B cell (primary cell): Measurements from ENCODE around the gene RPL35. TPM values are rescaled to one million over a fixed set of nuclear protein-coding genes. Genes with fewer than 3 reads are reported as not detected.
A peak's percentile ranks its signal among the peaks of the same experiment; 100 is the strongest.

Experiments
- ATAC-seq: fragments of 200-7000 bp; cut with Tn5 transposase; one replicate; pipeline ENCODE4 v1.10.0; 2021; ENCODE audit warnings: low read depth, mild to moderate bottlenecking, moderate number of reproducible peaks, moderate library complexity
- CTCF ChIA-PET: fragments of 350-600 bp; sonication (Branson Sonifier 250); formaldehyde crosslinking; loops from one replicate; lab custom pipeline; 2021; ENCODE audit warnings: antibody characterized with exemption, inconsistent platforms; lab: Charles Lee
- POLR2A ChIA-PET: fragments of 350-600 bp; sonication (Branson Sonifier 250); formaldehyde crosslinking; loops from one replicate; lab custom pipeline; 2021; ENCODE audit warnings: antibody characterized with exemption; lab: Charles Lee
- DNase-seq: peaks from one replicate; pipeline ENCODE4 v3.0.0; 2013
- H2AFZ ChIP-seq: 2 replicates; pipeline ENCODE4 v1.6.1; 2012; ENCODE audit warnings: mild to moderate bottlenecking, low read depth, low read length; ENCODE audit not compliant: insufficient read depth, poor library complexity, severe bottlenecking
- H3K27ac ChIP-seq, 2 donors: 1 replicate in 1 of 2; 2 replicates in 1 of 2; pipeline ENCODE4 v1.5.1; 2012 to 2013; ENCODE audit warnings: low read length in 2 of 2, mild to moderate bottlenecking in 2 of 2, moderate library complexity in 1 of 2
- H3K27me3 ChIP-seq, 4 experiments: fragments of 200-600 bp in 1 of 4; sonication (generic) in 1 of 4; replicated peaks in 1 of 4; 1 replicate in 2 of 4; 2 replicates in 2 of 4; pipeline versions ENCODE4 v1.6.1 to v1.7.0; 2013 to 2016; ENCODE audit warnings: low read length in 3 of 4, mild to moderate bottlenecking in 2 of 4, mixed read lengths in 1 of 4, moderate library complexity in 1 of 4; ENCODE audit not compliant: insufficient read depth in 4 of 4, control insufficient read depth in 3 of 4; ENCODE audit errors: control extremely low read depth in 1 of 4
- H3K36me3 ChIP-seq, 2 experiments: replicated peaks in 1 of 2; 1 replicate in 1 of 2; 2 replicates in 1 of 2; pipeline versions ENCODE4 v1.6.1 to v1.7.1; 2013; ENCODE audit warnings: low read length in 1 of 2; ENCODE audit not compliant: insufficient read depth in 2 of 2, control insufficient read depth in 1 of 2; ENCODE audit errors: control extremely low read depth in 1 of 2, extremely low read depth in 1 of 2
- H3K4me1 ChIP-seq, 2 donors: fragments of 200-600 bp in 1 of 2; sonication (generic) in 1 of 2; 1 replicate in 1 of 2; 2 replicates in 1 of 2; pipeline versions ENCODE4 v1.5.1 to v1.6.1; 2013 to 2017; ENCODE audit warnings: low read length in 2 of 2; ENCODE audit not compliant: control insufficient read depth in 2 of 2, insufficient read depth in 2 of 2
- H3K4me2 ChIP-seq: replicated peaks from 2 replicates; pipeline ENCODE3; 2012; ENCODE audit warnings: mild to moderate bottlenecking, low read depth, low read length; ENCODE audit not compliant: poor library complexity, severe bottlenecking
- H3K4me3 ChIP-seq, 5 experiments: fragments of 200-600 bp in 1 of 5; sonication (generic) in 1 of 5; 1 replicate in 3 of 5; 2 replicates in 2 of 5; pipeline versions ENCODE4 v1.5.1 to v1.7.0; 2011 to 2016; ENCODE audit warnings: low read length in 4 of 5, mild to moderate bottlenecking in 4 of 5, low read depth in 2 of 5, control low read depth in 1 of 5, moderate library complexity in 1 of 5; ENCODE audit not compliant: insufficient read depth in 1 of 5; ENCODE audit errors: control extremely low read depth in 1 of 5, extremely low read depth in 1 of 5
- H3K79me2 ChIP-seq: fragments of 200-600 bp; sonication (generic); one replicate; pipeline ENCODE4 v1.6.0; 2016; ENCODE audit warnings: low read length; ENCODE audit not compliant: control insufficient read depth, insufficient read depth
- H3K9ac ChIP-seq: fragments of 200-600 bp; sonication (generic); 2 replicates; pipeline ENCODE4 v1.6.1; 2017; ENCODE audit warnings: mild to moderate bottlenecking, low read length, moderate library complexity
- H3K9me3 ChIP-seq, 3 donors: one replicate each; pipeline versions ENCODE4 v1.6.1 to v1.7.1; 2013; ENCODE audit warnings: low read length in 2 of 3; ENCODE audit not compliant: control insufficient read depth in 2 of 3, insufficient read depth in 1 of 3; ENCODE audit errors: control extremely low read depth in 1 of 3
- H4K20me1 ChIP-seq: 2 replicates; pipeline ENCODE4 v1.6.0; 2012; ENCODE audit warnings: mild to moderate bottlenecking, low read length; ENCODE audit not compliant: insufficient read depth, control insufficient read depth, poor library complexity, severe bottlenecking
- H3K27ac Mint-ChIP-seq: one replicate; pipeline ENCODE4 v1.8.0; 2021; ENCODE audit warnings: mixed read lengths
- H3K27me3 Mint-ChIP-seq: one replicate; pipeline ENCODE4 v1.8.0; 2021; ENCODE audit warnings: mixed read lengths
- H3K4me1 Mint-ChIP-seq: one replicate; pipeline ENCODE4 v1.8.0; 2021; ENCODE audit warnings: mixed read lengths
- H3K4me3 Mint-ChIP-seq: one replicate; pipeline ENCODE4 v1.8.0; 2021; ENCODE audit warnings: mixed read lengths
- H3K9me3 Mint-ChIP-seq: one replicate; pipeline ENCODE4 v1.8.0; 2022; ENCODE audit warnings: mixed read lengths; ENCODE audit not compliant: insufficient read depth
- EZH2 ChIP-seq: IDR thresholded peaks from 2 replicates; pipeline ENCODE4 v1.6.1; 2012; ENCODE audit warnings: borderline replicate concordance, low read depth, mild to moderate bottlenecking, moderate library complexity, low read length; ENCODE audit not compliant: insufficient read depth, poor library complexity, severe bottlenecking
- WGBS: methylation state at CpG from one replicate; pipeline ENCODE4 v1.1.5; 2013; ENCODE audit warnings: missing lambda C conversion rate; ENCODE audit not compliant: insufficient coverage; 5-methylcytosine and 5-hydroxymethylcytosine counted together
- intact Hi-C: fragments of 100-400 bp; cut with micrococcal nuclease; formaldehyde crosslinking; loops from one replicate; pipeline ENCODE4 v1.10.0; 2022
- polyA plus RNA-seq: library from polyadenylated mRNA; depleted of rRNA; stranded (reverse); fragments of >200 nt; gene quantifications from 2 replicates; pipeline ENCODE4 v1.2.3, GENCODE V29; 2012
- total RNA-seq, 2 donors: library from RNA; stranded (reverse); fragments of 120-200 nt in 1 of 2; gene quantifications; 1 replicate in 1 of 2; 2 replicates in 1 of 2; pipeline versions ENCODE4 v1.2.3 to v1.2.4, GENCODE V29; 2013 to 2022
- TF ChIP-seq, protein P1 (sequence below): fragments of 200-600 bp; IDR thresholded peaks from one replicate; pipeline ENCODE4 v1.8.0; 2022; ENCODE audit warnings: antibody characterized with exemption, mild to moderate bottlenecking

RPL35 gene
- total and polyA plus RNA-seq, 2 donors (not counting 1 experiment from before 2014, with no cell fraction given) = 1,609 to 3,858 TPM

DNA sequence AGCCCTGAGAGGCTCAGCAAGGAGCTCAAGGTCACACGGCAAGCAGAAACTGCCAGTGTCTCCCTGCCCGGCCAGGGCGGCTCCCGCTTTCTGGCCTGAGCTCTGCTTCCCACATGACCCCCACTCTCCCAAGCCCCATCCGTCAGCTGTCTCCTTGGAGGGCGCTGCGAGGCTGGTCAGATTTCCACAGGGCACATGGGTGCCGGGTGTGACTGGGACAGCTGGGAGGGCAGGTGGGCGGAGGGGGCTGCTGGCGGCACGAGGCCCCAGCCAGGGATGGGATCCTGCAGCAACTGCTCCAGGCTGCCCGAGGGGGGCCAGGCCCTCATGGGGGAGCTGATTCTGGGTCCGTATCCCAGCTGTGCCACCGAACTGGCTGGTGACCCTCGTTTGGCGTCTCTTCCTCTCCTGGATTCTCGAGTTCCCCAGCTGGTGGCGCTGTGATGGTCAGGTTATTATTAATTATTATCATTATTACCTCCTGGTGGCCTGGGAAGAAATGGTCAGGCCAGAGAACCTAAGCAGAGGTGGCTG, 21.4 kb downstream of the RPL35 start:
- TF ChIP-seq, protein P1, sequence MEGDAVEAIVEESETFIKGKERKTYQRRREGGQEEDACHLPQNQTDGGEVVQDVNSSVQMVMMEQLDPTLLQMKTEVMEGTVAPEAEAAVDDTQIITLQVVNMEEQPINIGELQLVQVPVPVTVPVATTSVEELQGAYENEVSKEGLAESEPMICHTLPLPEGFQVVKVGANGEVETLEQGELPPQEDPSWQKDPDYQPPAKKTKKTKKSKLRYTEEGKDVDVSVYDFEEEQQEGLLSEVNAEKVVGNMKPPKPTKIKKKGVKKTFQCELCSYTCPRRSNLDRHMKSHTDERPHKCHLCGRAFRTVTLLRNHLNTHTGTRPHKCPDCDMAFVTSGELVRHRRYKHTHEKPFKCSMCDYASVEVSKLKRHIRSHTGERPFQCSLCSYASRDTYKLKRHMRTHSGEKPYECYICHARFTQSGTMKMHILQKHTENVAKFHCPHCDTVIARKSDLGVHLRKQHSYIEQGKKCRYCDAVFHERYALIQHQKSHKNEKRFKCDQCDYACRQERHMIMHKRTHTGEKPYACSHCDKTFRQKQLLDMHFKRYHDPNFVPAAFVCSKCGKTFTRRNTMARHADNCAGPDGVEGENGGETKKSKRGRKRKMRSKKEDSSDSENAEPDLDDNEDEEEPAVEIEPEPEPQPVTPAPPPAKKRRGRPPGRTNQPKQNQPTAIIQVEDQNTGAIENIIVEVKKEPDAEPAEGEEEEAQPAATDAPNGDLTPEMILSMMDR = peak; percentile 18
- no peak for TF ChIP-seq EZH2
- Histone ChIP-seq H3K4me1 (no peaks in the 10 kb centered on the region), H3K27me3 (peaks cover 0 to 6% (median 0%) of the 10 kb centered on the region in 4 experiments), H3K9me3 (no peaks in the 10 kb centered on the region), H2AFZ (no peak overlapping the region), H3K4me2 (no peak overlapping the region), H3K79me2 (no peaks in the 10 kb centered on the region), H3K36me3 (no peaks in the 10 kb centered on the region), H3K27ac (no peak overlapping the region), H3K4me3 (no peak overlapping the region), H3K9ac (no peak overlapping the region), H4K20me1 (no peaks in the 10 kb centered on the region)
- peak; percentile 21 for DNase-seq
- intact Hi-C loops = no loop called here
- Mint-ChIP-seq H3K27me3 (peaks cover 11% of the 10 kb centered on the region), H3K9me3 (no peaks in the 10 kb centered on the region), H3K27ac (no peak overlapping the region), H3K4me3 (no peak overlapping the region), H3K4me1 (no peaks in the 10 kb centered on the region)
- POLR2A ChIA-PET = no interaction called here
- ATAC-seq = no peak
- CTCF ChIA-PET = interaction anchor here (1.0 to 4.0 kb wide), 10 partner anchors 11 to 223 kb away, joined by 3 to 29 read pairs (median 3); partner anchors contain the start of genes NR6A1 and WDR38
- 76% methylated on average over 12 of the region's 18 CpGs for WGBS

DNA sequence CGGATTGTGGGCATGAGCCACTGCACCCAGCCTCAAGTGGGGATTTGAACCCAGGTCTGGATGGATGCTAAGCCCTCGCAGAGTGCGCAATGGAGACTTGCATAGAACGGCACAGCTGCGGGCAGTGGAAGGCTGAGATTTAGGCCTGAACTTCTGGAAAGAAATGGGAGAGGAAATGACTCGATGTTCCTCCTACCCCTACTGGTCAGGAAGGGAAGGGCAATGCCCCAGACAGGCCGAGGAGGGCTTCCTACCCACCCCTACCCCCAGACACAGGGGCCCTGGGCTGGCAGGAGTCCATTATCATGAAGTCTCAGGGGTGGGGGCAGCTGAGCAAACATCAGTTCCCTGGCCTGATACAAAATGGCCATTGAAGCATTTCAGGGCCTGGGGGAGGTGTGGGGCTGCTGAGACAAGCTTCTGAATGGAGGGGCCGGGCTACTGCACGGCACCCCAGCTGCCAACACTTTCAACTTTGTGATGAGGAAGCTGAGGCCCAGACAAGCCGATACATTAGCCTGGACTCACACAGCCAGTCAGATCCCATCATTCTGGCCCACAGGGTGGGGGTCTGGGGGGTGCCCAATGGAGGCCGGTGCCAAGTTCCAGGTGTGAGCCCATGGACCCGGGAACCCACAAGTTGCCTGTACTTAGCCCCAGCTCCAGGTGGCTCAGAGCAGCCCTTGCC, 22.0 kb downstream of the RPL35 start:
- Mint-ChIP-seq H3K27me3 (peaks cover 12% of the 10 kb centered on the region), H3K27ac (no peak overlapping the region), H3K4me1 (no peaks in the 10 kb centered on the region), H3K4me3 (no peak overlapping the region), H3K9me3 (no peaks in the 10 kb centered on the region)
- H3K4me1 ChIP-seq = no peaks in the 10 kb centered on the region
- CTCF ChIA-PET = interaction anchor here (0.8 to 4.0 kb wide), 10 partner anchors 10 to 223 kb away, joined by 3 to 29 read pairs (median 3); partner anchors contain the start of genes NR6A1 and WDR38
- H3K36me3 ChIP-seq = no peaks in the 10 kb centered on the region
- peak; percentile 18 for DNase-seq
- no peak overlapping the region for H3K4me2 ChIP-seq
- no peak for ATAC-seq
- no peak overlapping the region for H3K27ac ChIP-seq
- peaks cover 0 to 6% (median 0%) of the 10 kb centered on the region in 4 experiments for H3K27me3 ChIP-seq
- H4K20me1 ChIP-seq = no peaks in the 10 kb centered on the region
- no peaks in the 10 kb centered on the region for H3K9me3 ChIP-seq
- H3K9ac ChIP-seq = no peak overlapping the region
- no peak overlapping the region for H2AFZ ChIP-seq
- POLR2A ChIA-PET = no interaction called here
- intact Hi-C loops = no loop called here
- H3K4me3 ChIP-seq = no peak overlapping the region
- WGBS = 82% methylated on average over 8 of the region's 12 CpGs
- TF ChIP-seq, protein P1 = peak; percentile 24
- TF ChIP-seq EZH2 = no peak
- H3K79me2 ChIP-seq = no peaks in the 10 kb centered on the region
